Uterus (tissue), 2 donors: Measurements from ENCODE around the gene MSMO1.

Experiments used
- POLR2A ChIP-seq, 2 donors: fragments of 450-650 bp; IDR thresholded peaks; one replicate each; pipeline ENCODE4 v1.6.1; 2016; ENCODE audit warnings: antibody characterized with exemption in 2 of 2, mild to moderate bottlenecking in 1 of 2, moderate library complexity in 1 of 2
- TF ChIP-seq, protein P1 (sequence below), 4 experiments: fragments of 200-600 bp in 2 of 4; fragments of 450-650 bp in 2 of 4; sonication (generic) in 2 of 4; IDR thresholded peaks; one replicate each; pipeline ENCODE4 v1.5.1; 2016 to 2019; ENCODE audit warnings: antibody characterized with exemption in 4 of 4, mild to moderate bottlenecking in 2 of 4, moderate library complexity in 1 of 4

DNA sequence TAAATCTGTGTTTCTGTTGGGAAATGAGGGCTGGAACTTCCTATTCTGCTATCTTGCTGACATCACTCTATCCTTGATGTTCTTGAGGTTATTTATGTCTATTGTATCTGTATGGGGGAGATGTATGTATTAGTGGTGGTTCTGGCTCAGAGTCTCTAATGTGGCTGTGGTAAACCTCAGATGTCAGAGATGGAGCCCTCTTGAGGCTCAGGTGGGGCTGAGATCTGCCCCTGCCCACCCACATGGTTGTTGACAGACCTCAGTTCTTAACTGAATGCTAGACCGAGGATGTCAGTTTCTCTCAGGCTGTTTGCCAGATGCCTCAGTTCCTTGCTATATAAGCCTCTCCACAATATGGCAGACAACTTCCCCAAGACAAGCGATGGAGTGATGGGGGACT lies 48.0 kb downstream of the MSMO1 start:
- TF ChIP-seq, protein P1, sequence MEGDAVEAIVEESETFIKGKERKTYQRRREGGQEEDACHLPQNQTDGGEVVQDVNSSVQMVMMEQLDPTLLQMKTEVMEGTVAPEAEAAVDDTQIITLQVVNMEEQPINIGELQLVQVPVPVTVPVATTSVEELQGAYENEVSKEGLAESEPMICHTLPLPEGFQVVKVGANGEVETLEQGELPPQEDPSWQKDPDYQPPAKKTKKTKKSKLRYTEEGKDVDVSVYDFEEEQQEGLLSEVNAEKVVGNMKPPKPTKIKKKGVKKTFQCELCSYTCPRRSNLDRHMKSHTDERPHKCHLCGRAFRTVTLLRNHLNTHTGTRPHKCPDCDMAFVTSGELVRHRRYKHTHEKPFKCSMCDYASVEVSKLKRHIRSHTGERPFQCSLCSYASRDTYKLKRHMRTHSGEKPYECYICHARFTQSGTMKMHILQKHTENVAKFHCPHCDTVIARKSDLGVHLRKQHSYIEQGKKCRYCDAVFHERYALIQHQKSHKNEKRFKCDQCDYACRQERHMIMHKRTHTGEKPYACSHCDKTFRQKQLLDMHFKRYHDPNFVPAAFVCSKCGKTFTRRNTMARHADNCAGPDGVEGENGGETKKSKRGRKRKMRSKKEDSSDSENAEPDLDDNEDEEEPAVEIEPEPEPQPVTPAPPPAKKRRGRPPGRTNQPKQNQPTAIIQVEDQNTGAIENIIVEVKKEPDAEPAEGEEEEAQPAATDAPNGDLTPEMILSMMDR (IDR thresholded peaks at IDR 0.05), result no peak
- TF ChIP-seq POLR2A (IDR thresholded peaks at IDR 0.05), result no peak
